Neuronal stem cell (in vitro differentiated cells): ENCODE measurements around the gene STX18.

Experiments used
- DNase-seq: peaks from one replicate; pipeline ENCODE4 v3.0.0-alpha.2; 2013; ENCODE audit warnings: low spot score
- H2AFZ ChIP-seq: one replicate; pipeline ENCODE4 v1.6.1; 2013; ENCODE audit warnings: mild to moderate bottlenecking, low read length, inconsistent platforms
- H2AK5ac ChIP-seq: 2 replicates; pipeline ENCODE4 v1.6.1; 2013; ENCODE audit warnings: low read depth, mild to moderate bottlenecking, inconsistent platforms, low read length, moderate library complexity, mixed read lengths
- H2BK120ac ChIP-seq: 2 replicates; pipeline ENCODE4 v1.6.1; 2013; ENCODE audit warnings: low read depth, mild to moderate bottlenecking, inconsistent platforms, low read length, moderate library complexity, mixed read lengths
- H2BK12ac ChIP-seq: one replicate; pipeline ENCODE4 v1.6.1; 2013; ENCODE audit warnings: low read length, inconsistent platforms
- H2BK15ac ChIP-seq: 2 replicates; pipeline ENCODE4 v1.6.1; 2013; ENCODE audit warnings: mild to moderate bottlenecking, low read length, inconsistent platforms, mixed read lengths
- H2BK5ac ChIP-seq: one replicate; pipeline ENCODE4 v1.6.1; 2013; ENCODE audit warnings: inconsistent platforms, mild to moderate bottlenecking, low read length, moderate library complexity
- H3K14ac ChIP-seq: one replicate; pipeline ENCODE4 v1.6.1; 2013; ENCODE audit warnings: low read length, inconsistent platforms
- H3K18ac ChIP-seq: 2 replicates; pipeline ENCODE4 v1.6.1; 2013; ENCODE audit warnings: low read length, inconsistent platforms
- H3K23ac ChIP-seq: 2 replicates; pipeline ENCODE4 v1.6.1; 2013; ENCODE audit warnings: low read depth, mild to moderate bottlenecking, mixed read lengths, low read length, inconsistent platforms; ENCODE audit not compliant: poor library complexity
- H3K27ac ChIP-seq: replicated peaks from 3 replicates; pipeline ENCODE4 v1.5.1; 2013; ENCODE audit warnings: low read length, inconsistent platforms
- H3K27me3 ChIP-seq, 3 experiments: 2 replicates each; pipeline ENCODE4 v1.6.1; 2013; ENCODE audit warnings: low read length in 3 of 3, mild to moderate bottlenecking in 2 of 3, inconsistent platforms in 1 of 3, low read depth in 1 of 3, mixed read lengths in 1 of 3, moderate library complexity in 1 of 3; ENCODE audit not compliant: control insufficient read depth in 3 of 3, insufficient read depth in 3 of 3
- H3K36me3 ChIP-seq, 2 donors: replicated peaks in 1 of 2; 2 replicates each; pipeline ENCODE4 v1.6.1; 2013; ENCODE audit warnings: low read length in 2 of 2; ENCODE audit not compliant: control insufficient read depth in 2 of 2, insufficient read depth in 2 of 2
- H3K4ac ChIP-seq: 2 replicates; pipeline ENCODE4 v1.6.1; 2013; ENCODE audit warnings: inconsistent platforms, mild to moderate bottlenecking, low read length, moderate library complexity
- H3K4me1 ChIP-seq, 2 donors: 1 replicate in 1 of 2; 2 replicates in 1 of 2; pipeline ENCODE4 v1.6.1; 2013; ENCODE audit warnings: low read length in 2 of 2, low read depth in 1 of 2; ENCODE audit not compliant: control insufficient read depth in 2 of 2, insufficient read depth in 1 of 2
- H3K4me2 ChIP-seq: one replicate; pipeline ENCODE4 v1.6.1; 2013; ENCODE audit warnings: mild to moderate bottlenecking, low read length, inconsistent platforms; ENCODE audit not compliant: insufficient read depth, poor library complexity, severe bottlenecking
- H3K4me3 ChIP-seq, 2 donors: 2 replicates each; pipeline ENCODE4 v1.5.1; 2013; ENCODE audit warnings: low read length in 2 of 2, mild to moderate bottlenecking in 2 of 2, inconsistent platforms in 1 of 2, moderate library complexity in 1 of 2
- H3K79me1 ChIP-seq: one replicate; pipeline ENCODE4 v1.6.1; 2013; ENCODE audit warnings: low read depth, mild to moderate bottlenecking, inconsistent platforms, low read length, moderate library complexity
- H3K9ac ChIP-seq: one replicate; pipeline ENCODE4 v1.6.1; 2013; ENCODE audit warnings: mild to moderate bottlenecking, low read depth, low read length, inconsistent platforms; ENCODE audit not compliant: poor library complexity
- H3K9me3 ChIP-seq, 2 donors: replicated peaks in 1 of 2; 2 replicates each; pipeline versions ENCODE3 to v1.6.1; 2013; ENCODE audit warnings: low read length in 2 of 2, mild to moderate bottlenecking in 2 of 2, inconsistent platforms in 1 of 2, low read depth in 1 of 2, mixed read lengths in 1 of 2, moderate library complexity in 1 of 2; ENCODE audit not compliant: control insufficient read depth in 2 of 2, insufficient read depth in 1 of 2
- H4K8ac ChIP-seq: one replicate; pipeline ENCODE4 v1.6.1; 2013; ENCODE audit warnings: low read depth, mild to moderate bottlenecking, inconsistent platforms, low read length, moderate library complexity
- H4K91ac ChIP-seq: one replicate; pipeline ENCODE4 v1.6.1; 2013; ENCODE audit warnings: low read length, low read depth, mild to moderate bottlenecking, inconsistent platforms; ENCODE audit not compliant: poor library complexity
- WGBS, 2 donors: extraction: QIAGEN DNeasy Blood & Tissue Kit; methylation state at CpG; one replicate each; pipeline ENCODE4 v1.1.7; 2013; ENCODE audit warnings: missing lambda C conversion rate in 2 of 2, mixed read lengths in 1 of 2; ENCODE audit not compliant: insufficient read length in 2 of 2, insufficient replicate concordance in 1 of 2; ENCODE audit errors: extremely low coverage in 2 of 2; 5-methylcytosine and 5-hydroxymethylcytosine counted together

STX18 gene

DNA sequence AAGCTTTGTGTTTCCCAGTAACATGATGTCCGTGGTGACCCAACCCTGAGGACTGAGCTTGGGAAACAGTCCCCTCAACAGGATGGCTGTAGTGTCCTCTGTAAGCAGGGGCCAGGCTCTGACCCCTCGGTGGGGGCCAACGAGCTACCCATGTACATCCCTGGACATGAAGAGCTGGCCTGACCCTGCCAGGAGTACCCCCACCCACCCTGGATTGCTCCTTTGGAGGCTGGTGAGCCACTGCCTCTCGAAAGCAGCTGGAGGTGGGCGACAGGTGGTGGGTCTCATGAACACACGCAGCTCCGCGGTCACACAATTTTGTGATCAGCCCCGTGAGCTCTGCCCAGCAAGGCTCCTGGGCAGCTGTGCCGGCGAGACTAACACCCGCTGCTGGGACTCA lies 121.4 kb downstream of the STX18 start:
- WGBS, 2 donors, result no CpG with 5 or more reads among the region's 12 CpGs

DNA sequence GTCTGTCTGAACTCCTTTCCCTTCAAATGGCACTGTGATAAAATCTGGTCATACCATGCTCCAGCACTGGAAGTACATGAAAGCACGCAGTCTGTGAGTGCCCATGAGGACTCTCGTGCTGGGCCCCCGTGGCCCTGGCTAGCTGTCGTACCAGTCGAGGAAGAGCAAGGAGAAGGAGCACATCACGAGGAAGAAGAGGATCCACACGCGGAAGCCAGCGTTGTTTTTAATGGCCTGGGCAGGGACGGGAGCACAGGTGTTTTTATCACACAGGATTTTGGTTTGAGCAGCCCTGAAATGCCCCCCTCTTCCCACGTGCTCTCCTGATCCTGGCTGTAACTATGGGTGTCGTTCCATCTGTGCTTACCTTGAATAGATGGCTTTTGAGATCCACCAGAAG lies 122.0 kb downstream of the STX18 start:
- Histone ChIP-seq H3K36me3 (peaks cover 46 to 69% of the 10 kb centered on the region in 2 donors), H4K91ac (no peak overlapping the region), H2AK5ac (no peak overlapping the region), H4K8ac (no peak overlapping the region), H3K27ac (no peak overlapping the region), H3K79me1 (no peaks in the 10 kb centered on the region), H2BK12ac (no peak overlapping the region), H2AFZ (no peak overlapping the region), H2BK15ac (no peak overlapping the region), H3K27me3 (no peaks in the 10 kb centered on the region), H3K4me1 (peaks cover 3 to 9% of the 10 kb centered on the region in 2 donors), H3K4ac (no peak overlapping the region), H3K14ac (no peak overlapping the region), H3K18ac (no peak overlapping the region), H3K23ac (no peak overlapping the region), H2BK5ac (no peak overlapping the region), H2BK120ac (no peak overlapping the region), H3K9me3 (peaks cover 0 to 6% of the 10 kb centered on the region in 2 donors), H3K4me2 (no peak overlapping the region), H3K9ac (no peak overlapping the region), H3K4me3 (no peak overlapping the region)
- no peak for DNase-seq
- WGBS, 2 donors, result no CpG with 5 or more reads among the region's 12 CpGs

More for the DNA sequence above, 121.4 kb downstream of the STX18 start:
- Histone ChIP-seq H3K4me3 (no peak overlapping the region), H2BK5ac (no peak overlapping the region), H3K14ac (no peak overlapping the region), H4K8ac (no peak overlapping the region), H3K79me1 (no peaks in the 10 kb centered on the region), H2BK12ac (no peak overlapping the region), H3K9me3 (peaks cover 0 to 3% of the 10 kb centered on the region in 2 donors), H3K4me1 (peaks cover 3 to 9% of the 10 kb centered on the region in 2 donors), H3K27ac (no peak overlapping the region), H3K36me3 (peaks cover 43 to 73% of the 10 kb centered on the region in 2 donors), H2BK15ac (no peak overlapping the region), H2AK5ac (no peak overlapping the region), H2BK120ac (no peak overlapping the region), H3K4ac (no peak overlapping the region), H3K18ac (no peak overlapping the region), H3K23ac (no peak overlapping the region), H4K91ac (no peak overlapping the region), H3K9ac (no peak overlapping the region), H3K27me3 (no peaks in the 10 kb centered on the region), H3K4me2 (no peak overlapping the region), H2AFZ (no peak overlapping the region)
- DNase-seq, result no peak

DNA sequence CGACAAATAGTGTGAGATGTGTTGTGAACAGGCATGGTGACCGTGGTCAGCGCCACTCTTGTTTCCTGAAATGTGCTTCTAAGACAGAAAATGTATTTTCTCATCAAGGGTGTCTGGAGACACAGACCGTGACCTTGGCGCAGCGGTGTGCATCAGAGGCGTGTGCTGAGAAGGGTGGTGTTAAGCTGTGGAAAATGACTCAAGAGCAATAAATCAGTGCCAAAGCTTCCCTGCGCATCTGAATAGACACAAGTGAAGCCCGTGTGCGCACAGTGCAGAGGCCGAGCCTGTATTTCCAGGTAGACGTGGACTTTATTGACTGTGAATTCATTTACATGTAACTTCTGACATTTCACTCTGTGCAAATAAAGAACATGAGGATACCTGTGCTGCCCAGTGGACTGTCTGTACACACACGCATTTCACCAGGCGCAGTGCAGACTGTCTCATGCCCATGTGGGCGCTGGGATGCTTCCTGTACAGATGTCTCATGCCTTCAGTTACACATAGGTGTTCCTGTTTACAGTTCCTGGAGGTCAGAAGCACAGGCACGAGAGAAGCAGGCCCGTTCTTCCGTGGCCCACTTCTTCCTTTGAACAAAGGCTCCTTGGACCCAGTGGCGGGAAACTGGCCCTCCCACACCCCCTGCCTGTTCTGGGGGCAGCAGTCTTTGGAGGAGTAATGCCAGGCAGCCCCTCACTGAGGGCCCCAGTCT lies 123.0 kb downstream of the STX18 start:
- no peak overlapping the region for H3K4ac ChIP-seq
- H3K79me1 ChIP-seq, result no peaks in the 10 kb centered on the region
- H3K18ac ChIP-seq, result no peak overlapping the region
- no peak overlapping the region for H3K9ac ChIP-seq
- H3K4me3 ChIP-seq, result no peak overlapping the region
- H3K27ac ChIP-seq, result no peak overlapping the region
- no peak overlapping the region for H4K8ac ChIP-seq
- no peak overlapping the region for H3K4me2 ChIP-seq
- H2BK15ac ChIP-seq, result no peak overlapping the region
- no peak overlapping the region for H2BK120ac ChIP-seq
- H2BK12ac ChIP-seq, result no peak overlapping the region
- no peak overlapping the region for H2BK5ac ChIP-seq
- H3K14ac ChIP-seq, result no peak overlapping the region
- WGBS, 2 donors, result no CpG with 5 or more reads among the region's 19 CpGs
- no peak overlapping the region for H3K23ac ChIP-seq
- H2AK5ac ChIP-seq, result no peak overlapping the region
- H3K36me3 ChIP-seq, result peaks cover 44 to 62% of the 10 kb centered on the region in 2 donors
- H3K4me1 ChIP-seq, result peaks cover 3% of the 10 kb centered on the region in 2 donors
- H2AFZ ChIP-seq, result no peak overlapping the region
- H3K9me3 ChIP-seq, result peaks cover 0 to 6% of the 10 kb centered on the region in 2 donors
- DNase-seq, result no peak
- H3K27me3 ChIP-seq, result no peaks in the 10 kb centered on the region
- no peak overlapping the region for H4K91ac ChIP-seq

DNA sequence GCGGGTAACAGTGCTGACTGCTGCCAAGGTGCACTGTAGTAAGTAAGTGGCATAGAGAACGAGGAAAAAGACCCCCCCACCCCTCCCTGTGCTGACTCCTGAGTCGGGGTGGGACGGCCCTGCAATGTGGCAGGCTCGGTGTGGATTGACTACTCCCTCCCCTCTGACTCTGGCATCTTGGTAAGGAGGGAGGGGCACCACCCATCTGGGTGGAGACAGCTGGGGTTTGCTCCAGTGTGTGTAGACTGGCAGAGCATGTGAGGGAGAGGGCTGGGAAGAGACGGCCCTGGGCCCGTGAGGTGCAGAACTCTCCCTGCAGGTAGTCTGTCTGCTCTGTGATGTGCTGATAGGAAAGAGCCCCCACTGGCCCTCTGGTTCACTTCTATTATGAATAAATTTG lies 124.0 kb downstream of the STX18 start:
- no peak overlapping the region for H3K27ac ChIP-seq
- no peak overlapping the region for H2AK5ac ChIP-seq
- H3K23ac ChIP-seq, result no peak overlapping the region
- no peak overlapping the region for H3K18ac ChIP-seq
- no peak overlapping the region for H3K4me2 ChIP-seq
- H3K4me3 ChIP-seq, result no peak overlapping the region
- H3K36me3 ChIP-seq, result peaks cover 38 to 53% of the 10 kb centered on the region in 2 donors
- no peak overlapping the region for H4K91ac ChIP-seq
- H3K4ac ChIP-seq, result no peak overlapping the region
- H2AFZ ChIP-seq, result no peak overlapping the region
- DNase-seq, result no peak
- H2BK12ac ChIP-seq, result no peak overlapping the region
- H3K79me1 ChIP-seq, result no peaks in the 10 kb centered on the region
- peaks cover 0 to 6% of the 10 kb centered on the region in 2 donors for H3K9me3 ChIP-seq
- no peak overlapping the region for H3K14ac ChIP-seq
- no peaks in the 10 kb centered on the region for H3K4me1 ChIP-seq
- no peak overlapping the region for H2BK120ac ChIP-seq
- H3K27me3 ChIP-seq, result no peaks in the 10 kb centered on the region
- WGBS, 2 donors, result no CpG with 5 or more reads among the region's 7 CpGs
- H4K8ac ChIP-seq, result no peak overlapping the region
- peak overlapping the region; percentile 11 for H2BK5ac ChIP-seq
- H3K9ac ChIP-seq, result no peak overlapping the region
- no peak overlapping the region for H2BK15ac ChIP-seq
